KMS-11 (cell line): ENCODE measurements around the gene CASP3.

ENCODE experiments used
- H2AFZ ChIP-seq: fragments of 200-600 bp; sonication (generic); 2 replicates; pipeline ENCODE4 v1.6.1; 2016; ENCODE audit warnings: antibody characterized with exemption, mixed run types, low read depth
- H3K27ac ChIP-seq: fragments of 200-600 bp; sonication (generic); 2 replicates; pipeline ENCODE4 v1.6.1; 2016; ENCODE audit warnings: mild to moderate bottlenecking, mixed run types
- H3K27me3 ChIP-seq: fragments of 200-600 bp; sonication (generic); 2 replicates; pipeline ENCODE4 v1.6.1; 2017; ENCODE audit warnings: mild to moderate bottlenecking, low read depth, mixed run types, moderate library complexity; ENCODE audit not compliant: insufficient read depth
- H3K36me3 ChIP-seq: fragments of 200-600 bp; sonication (generic); 2 replicates; pipeline ENCODE4 v1.6.1; 2017; ENCODE audit warnings: mild to moderate bottlenecking, mixed run types; ENCODE audit not compliant: insufficient read depth
- H3K4me1 ChIP-seq: fragments of 200-600 bp; sonication (generic); 2 replicates; pipeline ENCODE4 v1.6.1; 2016; ENCODE audit warnings: mild to moderate bottlenecking, low read depth, mixed run types; ENCODE audit not compliant: poor library complexity, severe bottlenecking
- H3K4me2 ChIP-seq: fragments of 200-600 bp; sonication (generic); 2 replicates; pipeline ENCODE4 v1.7.0; 2016; ENCODE audit warnings: mild to moderate bottlenecking, mixed run types
- H3K4me3 ChIP-seq: fragments of 200-600 bp; sonication (generic); IDR thresholded peaks from 2 replicates; pipeline ENCODE4 v1.6.1; 2017; ENCODE audit warnings: low read depth, low read length, mixed read lengths; ENCODE audit not compliant: insufficient read depth
- H3K79me2 ChIP-seq: fragments of 200-600 bp; sonication (generic); 2 replicates; pipeline ENCODE4 v1.6.1; 2016; ENCODE audit warnings: low read depth, mixed run types; ENCODE audit not compliant: insufficient read depth
- H3K9ac ChIP-seq: fragments of 200-600 bp; sonication (generic); 2 replicates; pipeline ENCODE4 v1.6.1; 2016; ENCODE audit warnings: mild to moderate bottlenecking, mixed run types
- H4K20me1 ChIP-seq: fragments of 200-600 bp; sonication (generic); 2 replicates; pipeline ENCODE4 v1.6.1; 2016; ENCODE audit warnings: mild to moderate bottlenecking, mixed run types; ENCODE audit not compliant: insufficient read depth
- TF ChIP-seq, protein P1 (sequence below): fragments of 200-600 bp; sonication (generic); conservative IDR thresholded peaks from 2 replicates; pipeline ENCODE4 v1.6.1; 2017; ENCODE audit warnings: low read depth, mild to moderate bottlenecking, antibody characterized with exemption, low read length, moderate library complexity, mixed read lengths

CASP3 gene

DNA sequence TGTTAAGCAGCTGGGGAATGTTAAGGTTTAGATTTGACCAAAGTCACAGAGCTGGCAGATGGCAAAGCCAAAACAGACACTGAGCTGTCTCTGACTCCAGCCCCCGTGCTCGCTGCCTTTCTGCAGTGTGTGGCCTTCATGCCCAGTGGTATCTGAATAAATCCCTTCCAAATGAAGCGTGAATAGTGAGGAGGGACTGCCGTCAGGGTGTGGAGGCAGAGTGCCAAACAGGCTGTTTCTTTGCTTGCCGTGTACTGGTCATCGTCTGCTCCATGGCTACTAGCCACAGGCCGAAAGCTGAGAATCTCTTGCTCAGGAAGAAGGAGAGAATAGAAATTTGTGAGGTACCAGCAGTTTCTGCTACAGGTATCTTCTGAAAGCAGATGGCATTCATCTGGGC is 20.0 kb upstream of the CASP3 start:
- Histone ChIP-seq H2AFZ (no peak overlapping the region), H3K4me3 (no peak overlapping the region), H3K79me2 (no peaks in the 10 kb centered on the region), H3K4me1 (peaks cover 25% of the 10 kb centered on the region), H3K36me3 (no peaks in the 10 kb centered on the region), H3K4me2 (no peak overlapping the region), H3K27ac (no peak overlapping the region), H3K9ac (no peak overlapping the region), H4K20me1 (no peaks in the 10 kb centered on the region), H3K27me3 (no peaks in the 10 kb centered on the region)
- TF ChIP-seq, protein P1, sequence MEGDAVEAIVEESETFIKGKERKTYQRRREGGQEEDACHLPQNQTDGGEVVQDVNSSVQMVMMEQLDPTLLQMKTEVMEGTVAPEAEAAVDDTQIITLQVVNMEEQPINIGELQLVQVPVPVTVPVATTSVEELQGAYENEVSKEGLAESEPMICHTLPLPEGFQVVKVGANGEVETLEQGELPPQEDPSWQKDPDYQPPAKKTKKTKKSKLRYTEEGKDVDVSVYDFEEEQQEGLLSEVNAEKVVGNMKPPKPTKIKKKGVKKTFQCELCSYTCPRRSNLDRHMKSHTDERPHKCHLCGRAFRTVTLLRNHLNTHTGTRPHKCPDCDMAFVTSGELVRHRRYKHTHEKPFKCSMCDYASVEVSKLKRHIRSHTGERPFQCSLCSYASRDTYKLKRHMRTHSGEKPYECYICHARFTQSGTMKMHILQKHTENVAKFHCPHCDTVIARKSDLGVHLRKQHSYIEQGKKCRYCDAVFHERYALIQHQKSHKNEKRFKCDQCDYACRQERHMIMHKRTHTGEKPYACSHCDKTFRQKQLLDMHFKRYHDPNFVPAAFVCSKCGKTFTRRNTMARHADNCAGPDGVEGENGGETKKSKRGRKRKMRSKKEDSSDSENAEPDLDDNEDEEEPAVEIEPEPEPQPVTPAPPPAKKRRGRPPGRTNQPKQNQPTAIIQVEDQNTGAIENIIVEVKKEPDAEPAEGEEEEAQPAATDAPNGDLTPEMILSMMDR, result no peak

DNA sequence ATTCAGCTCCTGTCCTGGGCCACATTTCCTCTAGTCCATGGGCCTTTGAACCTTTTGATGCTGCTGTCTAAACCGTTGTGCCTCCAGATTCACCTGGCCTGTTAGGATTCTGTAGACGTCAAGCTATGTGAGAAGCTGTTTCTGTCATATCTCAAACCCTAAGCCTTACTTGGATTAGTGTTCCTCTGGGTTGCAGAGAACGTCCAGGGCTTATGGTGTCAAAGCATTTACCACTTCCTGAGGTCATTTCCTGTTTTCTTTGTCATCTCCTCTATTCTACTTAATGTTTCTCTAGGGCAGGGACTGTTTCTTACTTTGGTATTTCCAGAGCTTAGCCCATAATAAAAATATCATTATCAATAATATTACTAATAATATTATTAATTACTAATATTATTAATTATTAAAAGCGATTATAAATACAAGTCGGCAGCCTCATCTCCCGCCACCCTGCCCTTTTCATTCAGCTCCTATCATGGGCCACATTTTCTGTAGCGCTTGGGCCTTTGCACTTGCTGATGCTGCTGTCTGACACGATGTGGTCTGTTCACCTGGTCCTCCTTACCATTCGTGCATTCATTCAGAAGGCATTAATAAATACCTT is 19.4 kb upstream of the CASP3 start:
- Histone ChIP-seq H3K4me1 (peaks cover 25% of the 10 kb centered on the region), H3K4me2 (no peak overlapping the region), H3K27me3 (no peaks in the 10 kb centered on the region), H3K27ac (no peak overlapping the region), H3K9ac (no peak overlapping the region), H3K4me3 (no peak overlapping the region), H3K79me2 (no peaks in the 10 kb centered on the region), H4K20me1 (no peaks in the 10 kb centered on the region), H3K36me3 (no peaks in the 10 kb centered on the region), H2AFZ (no peak overlapping the region)
- TF ChIP-seq, protein P1, result no peak

DNA sequence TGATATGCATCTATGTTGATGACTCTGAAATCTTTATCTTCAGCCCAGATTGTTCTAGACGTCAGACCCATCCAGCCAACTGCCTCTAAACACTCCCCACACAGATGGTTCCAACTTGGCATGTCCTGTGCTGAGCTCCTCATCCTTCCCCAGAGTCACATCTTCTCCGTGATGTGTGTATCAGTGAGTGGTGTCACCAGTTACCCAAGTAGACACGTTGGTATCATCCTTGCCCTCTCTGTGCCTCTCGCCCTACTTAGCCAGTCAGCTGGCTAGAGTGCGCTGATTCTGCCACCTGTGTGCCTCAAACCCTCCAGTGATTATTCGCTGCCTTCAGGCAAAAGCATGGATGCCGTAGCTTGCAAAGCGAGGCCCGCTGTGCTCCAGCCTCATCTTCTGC is 18.8 kb upstream of the CASP3 start:
- no peaks in the 10 kb centered on the region for H3K36me3 ChIP-seq

DNA sequence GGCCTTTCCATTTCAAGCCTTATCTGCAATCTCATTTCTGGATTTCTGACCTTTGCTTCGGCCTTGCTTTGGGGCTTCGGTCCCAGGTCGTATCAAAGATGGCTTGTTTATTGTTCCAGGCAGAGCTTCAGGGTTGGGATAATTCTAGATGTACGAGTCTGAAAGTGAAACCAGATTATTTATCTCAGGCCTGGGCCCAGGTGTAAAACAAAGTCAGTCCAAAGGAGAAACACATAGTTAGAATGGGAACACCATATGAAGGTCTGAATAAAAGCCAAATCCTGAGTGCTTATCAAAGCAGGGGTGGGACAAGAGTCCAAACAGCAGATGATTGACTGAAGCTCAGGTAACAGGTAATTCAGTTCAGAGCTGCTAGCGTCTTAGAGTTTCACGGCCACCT is 17.4 kb upstream of the CASP3 start:
- Histone ChIP-seq H3K79me2 (no peaks in the 10 kb centered on the region), H3K36me3 (no peaks in the 10 kb centered on the region), H3K4me3 (no peak overlapping the region), H3K27me3 (no peaks in the 10 kb centered on the region), H3K4me1 (peaks cover 25% of the 10 kb centered on the region), H4K20me1 (no peaks in the 10 kb centered on the region; the same call in 1 of the 2 replicates), H3K4me2 (peak overlapping the region; percentile 43), H3K27ac (peak overlapping the region; percentile 34; the same call in 1 of the 2 replicates), H3K9ac (no peak overlapping the region), H2AFZ (0 out of 2 replicates have a peak overlapping the region, but pooled peaks have one; percentile 19)
- TF ChIP-seq, protein P1, result no peak

More for the DNA sequence above, 18.8 kb upstream of the CASP3 start:
- Histone ChIP-seq H3K27ac (no peak overlapping the region), H3K4me1 (peaks cover 25% of the 10 kb centered on the region), H3K4me2 (no peak overlapping the region), H3K27me3 (no peaks in the 10 kb centered on the region), H4K20me1 (no peaks in the 10 kb centered on the region), H3K79me2 (no peaks in the 10 kb centered on the region), H2AFZ (no peak overlapping the region), H3K4me3 (no peak overlapping the region), H3K9ac (no peak overlapping the region)
- TF ChIP-seq, protein P1, result no peak
